PC-9 (cell line): ENCODE results near the gene KRTAP10-6. TPM values are rescaled to one million over a fixed set of nuclear protein-coding genes. Genes with fewer than 3 reads are reported as not detected.

Experiments
- BruUV-seq: library from RNA; stranded (reverse); fragments of 400-500 nt; replicated peaks from 2 replicates; lab custom pipeline; 2021; lab: Mats Ljungman, UMichigan
- CTCF ChIA-PET: fragments of 300-600 bp; sonication (Branson Sonifier 250); formaldehyde crosslinking; loops from one replicate; lab custom pipeline; 2022; ENCODE audit warnings: antibody characterized with exemption; lab: Charles Lee
- POLR2A ChIA-PET: fragments of 300-600 bp; sonication (Branson Sonifier 250); formaldehyde crosslinking; loops from one replicate; lab custom pipeline; 2022; ENCODE audit warnings: antibody characterized with exemption; ENCODE audit not compliant: unreplicated experiment; lab: Charles Lee
- DNase-seq, 2 experiments: peaks; one replicate each; pipeline versions ENCODE4 v3.0.0 to v3.0.0-alpha.2; 2015 to 2022; ENCODE audit warnings: mixed read lengths in 1 of 2
- H2AFZ ChIP-seq: fragments of 200-600 bp; sonication (generic); 2 replicates; pipeline ENCODE4 v1.8.1; 2017; ENCODE audit warnings: antibody characterized with exemption
- H3F3A ChIP-seq: fragments of 200-600 bp; sonication (generic); 2 replicates; pipeline ENCODE4 v1.8.1; 2017; ENCODE audit warnings: antibody characterized with exemption, mild to moderate bottlenecking, low read depth; ENCODE audit not compliant: insufficient read depth
- H3K27ac ChIP-seq: fragments of 200-600 bp; sonication (generic); 2 replicates; pipeline ENCODE4 v1.6.1; 2016; ENCODE audit warnings: mixed run types
- H3K27me3 ChIP-seq: fragments of 200-600 bp; sonication (generic); 2 replicates; pipeline ENCODE4 v1.6.1; 2016; ENCODE audit warnings: low read depth, mixed run types; ENCODE audit not compliant: insufficient read depth
- H3K36me3 ChIP-seq: fragments of 200-600 bp; sonication (generic); 2 replicates; pipeline ENCODE4 v1.6.1; 2016; ENCODE audit warnings: low read depth, mixed run types
- H3K4me1 ChIP-seq: fragments of 200-600 bp; sonication (generic); replicated peaks from 2 replicates; pipeline ENCODE4 v1.6.1; 2016; ENCODE audit warnings: mixed run types; ENCODE audit not compliant: insufficient read depth
- H3K4me2 ChIP-seq: fragments of 200-600 bp; sonication (generic); 2 replicates; pipeline ENCODE4 v1.6.1; 2017; ENCODE audit warnings: mixed run types
- H3K4me3 ChIP-seq: fragments of 200-600 bp; sonication (generic); 2 replicates; pipeline ENCODE4 v1.6.1; 2016; ENCODE audit warnings: mixed run types
- H3K79me2 ChIP-seq: fragments of 200-600 bp; sonication (generic); 2 replicates; pipeline ENCODE4 v1.6.1; 2017; ENCODE audit warnings: low read depth, mixed run types
- H3K9me2 ChIP-seq: fragments of 200-600 bp; sonication (generic); 2 replicates; pipeline ENCODE4 v1.8.1; 2017; ENCODE audit warnings: mild to moderate bottlenecking; ENCODE audit not compliant: insufficient read depth
- H3K9me3 ChIP-seq: fragments of 200-600 bp; sonication (generic); 2 replicates; pipeline ENCODE4 v1.8.1; 2016; ENCODE audit warnings: low read depth; ENCODE audit not compliant: insufficient read depth
- H4K20me1 ChIP-seq: fragments of 200-600 bp; sonication (generic); 2 replicates; pipeline ENCODE4 v1.8.1; 2017; ENCODE audit not compliant: insufficient read depth
- CTCF ChIP-seq: fragments of 200-600 bp; sonication (generic); conservative IDR thresholded peaks from 2 replicates; pipeline ENCODE4 v1.6.1; 2017; ENCODE audit warnings: mixed run types, antibody characterized with exemption, mild to moderate bottlenecking, moderate library complexity
- EZH2 ChIP-seq: fragments of 200-600 bp; sonication (generic); IDR thresholded peaks from 2 replicates; pipeline ENCODE4 v1.8.0; 2017; ENCODE audit warnings: antibody characterized with exemption, low read depth
- intact Hi-C: fragments of 100-400 bp; cut with micrococcal nuclease; formaldehyde crosslinking; loops from one replicate; pipeline ENCODE4 v1.10.0; 2022; ENCODE audit not compliant: unreplicated experiment
- total RNA-seq: library from RNA; stranded (reverse); gene quantifications from 2 replicates; pipeline ENCODE4 v1.2.3, GENCODE V29; 2021

Gene KRTAP10-6
- total RNA-seq, 1 experiment from 2014 or later: not detected

- no peaks in the 10 kb centered on the region for H3K79me2 ChIP-seq
- no peaks in the 10 kb centered on the region for H3F3A ChIP-seq
- no peaks in the 10 kb centered on the region for H3K9me3 ChIP-seq
- intact Hi-C loops: no loop called here
- no peak overlapping the region for H3K4me3 ChIP-seq
- no peak for DNase-seq
- H2AFZ ChIP-seq: no peak overlapping the region
- no peaks in the 10 kb centered on the region for H3K4me1 ChIP-seq
- peaks cover 50% of the 10 kb centered on the region for H3K27me3 ChIP-seq
- ChIA-PET POLR2A (no interaction called here), CTCF (no interaction called here)
- no peak overlapping the region for H3K4me2 ChIP-seq
- no TSS peak for BruUV-seq
- no peaks in the 10 kb centered on the region for H4K20me1 ChIP-seq
- no peaks in the 10 kb centered on the region for H3K9me2 ChIP-seq
- H3K27ac ChIP-seq: no peak overlapping the region
- no peaks in the 10 kb centered on the region for H3K36me3 ChIP-seq
- TF ChIP-seq CTCF (no peak), EZH2 (no peak)
Observed at GRCh38 chr21:44548381-44548780, 43.9 kb downstream of the KRTAP10-6 start.

GRCh38 chr21:44547656-44548331 is 44.5 kb downstream of the KRTAP10-6 start:
- H3K36me3 ChIP-seq: no peaks in the 10 kb centered on the region
- H3K4me1 ChIP-seq: no peaks in the 10 kb centered on the region
- peaks cover 2% of the 10 kb centered on the region; the same call in 1 of the 2 replicates for H3K9me3 ChIP-seq
- no peaks in the 10 kb centered on the region for H3K79me2 ChIP-seq
- no peaks in the 10 kb centered on the region for H3F3A ChIP-seq
- no peak for DNase-seq
- no TSS peak for BruUV-seq
- no peak overlapping the region for H3K4me2 ChIP-seq
- no peak overlapping the region for H3K27ac ChIP-seq
- ChIA-PET CTCF (no interaction called here), POLR2A (no interaction called here)
- no peak overlapping the region for H2AFZ ChIP-seq
- TF ChIP-seq CTCF: no peak
- no peaks in the 10 kb centered on the region for H3K9me2 ChIP-seq
- intact Hi-C loops: no loop called here
- no peaks in the 10 kb centered on the region for H4K20me1 ChIP-seq
- H3K4me3 ChIP-seq: no peak overlapping the region
- H3K27me3 ChIP-seq: peaks cover 46% of the 10 kb centered on the region

GRCh38 chr21:44544566-44544965 is 47.7 kb downstream of the KRTAP10-6 start:
- ChIA-PET POLR2A (no interaction called here), CTCF (no interaction called here)
- no peak for TF ChIP-seq CTCF
- TF ChIP-seq EZH2: no peak
- no peaks in the 10 kb centered on the region for H3K4me1 ChIP-seq
- intact Hi-C loops: no loop called here
- H3K4me2 ChIP-seq: no peak overlapping the region
- H3K4me3 ChIP-seq: no peak overlapping the region
- BruUV-seq: no TSS peak
- H4K20me1 ChIP-seq: no peaks in the 10 kb centered on the region
- no peaks in the 10 kb centered on the region for H3K79me2 ChIP-seq
- no peak for DNase-seq
- H3F3A ChIP-seq: no peaks in the 10 kb centered on the region
- H3K9me2 ChIP-seq: no peaks in the 10 kb centered on the region
- H3K36me3 ChIP-seq: no peaks in the 10 kb centered on the region
- peaks cover 46% of the 10 kb centered on the region for H3K27me3 ChIP-seq
- H3K27ac ChIP-seq: no peak overlapping the region
- no peak overlapping the region for H2AFZ ChIP-seq
- H3K9me3 ChIP-seq: peaks cover 3% of the 10 kb centered on the region; the same call in 1 of the 2 replicates
